HepG2 (cell line): ENCODE data around the gene GPX7.

Experiments
- KDM1A ChIP-seq: IDR thresholded peaks from 2 replicates; pipeline ENCODE4 v1.6.1; 2016; ENCODE audit warnings: missing compliant biosample characterization
- TCF7L2 ChIP-seq: IDR thresholded peaks from 2 replicates; pipeline ENCODE4 v1.6.1; 2011; ENCODE audit warnings: mild to moderate bottlenecking, low read depth, low read length, moderate library complexity
- TF ChIP-seq, protein P1 (sequence below): sonication (generic); formaldehyde crosslinking; IDR thresholded peaks from 2 replicates; pipeline ENCODE4 v1.5.0; 2020; ENCODE audit warnings: missing genetic modification reagents, mild to moderate bottlenecking, borderline replicate concordance
- TF ChIP-seq, protein P2 (sequence below): sonication (generic); formaldehyde crosslinking; IDR thresholded peaks from 2 replicates; pipeline ENCODE4 v1.5.0; 2020; ENCODE audit warnings: mild to moderate bottlenecking, missing genetic modification reagents, moderate library complexity

DNA sequence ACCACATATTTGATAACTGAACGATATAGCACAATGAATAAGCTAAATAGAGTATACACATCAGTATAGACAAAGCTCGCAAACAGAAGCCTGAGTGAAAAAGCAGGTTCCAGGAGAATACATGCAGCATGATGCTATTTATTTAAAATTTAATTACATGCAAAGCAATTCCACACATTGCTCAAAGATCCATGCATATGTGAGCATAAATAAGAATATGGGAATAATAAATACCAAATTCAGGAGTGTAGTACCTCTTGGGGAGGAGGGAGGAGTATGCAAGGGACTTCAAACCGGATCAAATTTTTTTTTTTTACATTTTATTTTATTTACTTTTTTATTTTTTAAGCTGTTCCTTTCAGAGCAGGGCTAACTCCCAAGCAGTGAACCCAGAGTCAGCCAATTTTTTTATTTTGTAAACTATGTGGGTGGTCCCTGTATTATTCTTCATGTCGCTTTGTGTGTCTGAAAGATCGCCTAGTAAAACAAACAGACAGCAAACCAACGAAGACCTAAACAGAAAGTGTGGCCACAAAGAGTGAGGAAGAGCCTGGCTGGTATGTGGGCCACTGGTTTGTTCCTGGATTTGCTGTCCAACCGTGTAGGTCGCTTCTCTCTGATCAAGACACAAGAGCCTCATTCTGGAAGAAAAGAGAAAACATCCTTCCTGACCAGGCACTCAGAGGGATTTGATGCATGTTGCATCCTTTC is 26.6 kb downstream of the GPX7 start:
- TF ChIP-seq, protein P1, sequence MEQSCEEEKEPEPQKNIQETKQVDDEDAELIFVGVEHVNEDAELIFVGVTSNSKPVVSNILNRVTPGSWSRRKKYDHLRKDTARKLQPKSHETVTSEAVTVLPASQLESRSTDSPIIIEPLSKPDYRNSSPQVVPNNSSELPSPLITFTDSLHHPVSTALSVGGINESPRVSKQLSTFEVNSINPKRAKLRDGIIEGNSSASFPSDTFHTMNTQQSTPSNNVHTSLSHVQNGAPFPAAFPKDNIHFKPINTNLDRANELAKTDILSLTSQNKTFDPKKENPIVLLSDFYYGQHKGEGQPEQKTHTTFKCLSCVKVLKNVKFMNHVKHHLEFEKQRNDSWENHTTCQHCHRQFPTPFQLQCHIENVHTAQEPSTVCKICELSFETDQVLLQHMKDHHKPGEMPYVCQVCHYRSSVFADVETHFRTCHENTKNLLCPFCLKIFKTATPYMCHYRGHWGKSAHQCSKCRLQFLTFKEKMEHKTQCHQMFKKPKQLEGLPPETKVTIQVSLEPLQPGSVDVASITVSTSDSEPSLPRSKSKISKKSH, result no peak
- TF ChIP-seq KDM1A (no peak), TCF7L2 (no peak)
- TF ChIP-seq, protein P2, sequence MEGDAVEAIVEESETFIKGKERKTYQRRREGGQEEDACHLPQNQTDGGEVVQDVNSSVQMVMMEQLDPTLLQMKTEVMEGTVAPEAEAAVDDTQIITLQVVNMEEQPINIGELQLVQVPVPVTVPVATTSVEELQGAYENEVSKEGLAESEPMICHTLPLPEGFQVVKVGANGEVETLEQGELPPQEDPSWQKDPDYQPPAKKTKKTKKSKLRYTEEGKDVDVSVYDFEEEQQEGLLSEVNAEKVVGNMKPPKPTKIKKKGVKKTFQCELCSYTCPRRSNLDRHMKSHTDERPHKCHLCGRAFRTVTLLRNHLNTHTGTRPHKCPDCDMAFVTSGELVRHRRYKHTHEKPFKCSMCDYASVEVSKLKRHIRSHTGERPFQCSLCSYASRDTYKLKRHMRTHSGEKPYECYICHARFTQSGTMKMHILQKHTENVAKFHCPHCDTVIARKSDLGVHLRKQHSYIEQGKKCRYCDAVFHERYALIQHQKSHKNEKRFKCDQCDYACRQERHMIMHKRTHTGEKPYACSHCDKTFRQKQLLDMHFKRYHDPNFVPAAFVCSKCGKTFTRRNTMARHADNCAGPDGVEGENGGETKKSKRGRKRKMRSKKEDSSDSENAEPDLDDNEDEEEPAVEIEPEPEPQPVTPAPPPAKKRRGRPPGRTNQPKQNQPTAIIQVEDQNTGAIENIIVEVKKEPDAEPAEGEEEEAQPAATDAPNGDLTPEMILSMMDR, result no peak
